ENCODE results near the gene SLC38A1. TPM values are rescaled to one million over a fixed set of nuclear protein-coding genes. Genes with fewer than 3 reads are reported as not detected.
A peak's percentile ranks its signal among the peaks of the same experiment; 100 is the strongest.

The SLC38A1 gene
- total and polyA plus RNA-seq, 2 experiments from 2014 or later: 114 to 234 TPM

GRCh38 chr12:46158501-46158900, 110.3 kb downstream of the SLC38A1 start:
- Mint-ChIP-seq H3K4me1 (peaks cover 3% of the 10 kb centered on the region; the same call in 2 of the 3 replicates), H3K27ac (no peak overlapping the region)
- no peak for ATAC-seq

More at GRCh38 chr12:46158501-46158900, 110.3 kb downstream of the SLC38A1 start:
- peaks cover 3% of the 10 kb centered on the region; the same call in 2 of the 3 replicates for H3K9me3 Mint-ChIP-seq
- no peak overlapping the region for H3K4me2 ChIP-seq
- peak overlapping the region; percentile 14; the same call in 1 of the 2 replicates for H2AFZ ChIP-seq
- H3K4me1 ChIP-seq (ENCODE audit: insufficient read depth): no peaks in the 10 kb centered on the region
- H3K79me2 ChIP-seq (replicated peaks; ENCODE audit: insufficient read depth): no peaks in the 10 kb centered on the region
- no peak for DNase-seq (ENCODE audit: low spot score)
- no peaks in the 10 kb centered on the region for H3K36me3 Mint-ChIP-seq (ENCODE audit: low read depth)
- no peaks in the 10 kb centered on the region for H3K36me3 ChIP-seq (ENCODE audit: insufficient read depth)
- H3K4me3 Mint-ChIP-seq: no peak overlapping the region
- H3K27me3 ChIP-seq (ENCODE audit: insufficient read depth): no peaks in the 10 kb centered on the region
- H3F3A ChIP-seq (replicated peaks; ENCODE audit: low read depth): no peaks in the 10 kb centered on the region
- H3K27me3 Mint-ChIP-seq (ENCODE audit: insufficient read depth, low read depth, poor library complexity): no peaks in the 10 kb centered on the region
- no peaks in the 10 kb centered on the region for H3K9me2 ChIP-seq (ENCODE audit: insufficient read depth)
- H4K20me1 ChIP-seq (replicated peaks; ENCODE audit: insufficient read depth): no peaks in the 10 kb centered on the region
- no peak overlapping the region for H3K27ac ChIP-seq (ENCODE audit: low read depth)
- TF ChIP-seq, protein P1, sequence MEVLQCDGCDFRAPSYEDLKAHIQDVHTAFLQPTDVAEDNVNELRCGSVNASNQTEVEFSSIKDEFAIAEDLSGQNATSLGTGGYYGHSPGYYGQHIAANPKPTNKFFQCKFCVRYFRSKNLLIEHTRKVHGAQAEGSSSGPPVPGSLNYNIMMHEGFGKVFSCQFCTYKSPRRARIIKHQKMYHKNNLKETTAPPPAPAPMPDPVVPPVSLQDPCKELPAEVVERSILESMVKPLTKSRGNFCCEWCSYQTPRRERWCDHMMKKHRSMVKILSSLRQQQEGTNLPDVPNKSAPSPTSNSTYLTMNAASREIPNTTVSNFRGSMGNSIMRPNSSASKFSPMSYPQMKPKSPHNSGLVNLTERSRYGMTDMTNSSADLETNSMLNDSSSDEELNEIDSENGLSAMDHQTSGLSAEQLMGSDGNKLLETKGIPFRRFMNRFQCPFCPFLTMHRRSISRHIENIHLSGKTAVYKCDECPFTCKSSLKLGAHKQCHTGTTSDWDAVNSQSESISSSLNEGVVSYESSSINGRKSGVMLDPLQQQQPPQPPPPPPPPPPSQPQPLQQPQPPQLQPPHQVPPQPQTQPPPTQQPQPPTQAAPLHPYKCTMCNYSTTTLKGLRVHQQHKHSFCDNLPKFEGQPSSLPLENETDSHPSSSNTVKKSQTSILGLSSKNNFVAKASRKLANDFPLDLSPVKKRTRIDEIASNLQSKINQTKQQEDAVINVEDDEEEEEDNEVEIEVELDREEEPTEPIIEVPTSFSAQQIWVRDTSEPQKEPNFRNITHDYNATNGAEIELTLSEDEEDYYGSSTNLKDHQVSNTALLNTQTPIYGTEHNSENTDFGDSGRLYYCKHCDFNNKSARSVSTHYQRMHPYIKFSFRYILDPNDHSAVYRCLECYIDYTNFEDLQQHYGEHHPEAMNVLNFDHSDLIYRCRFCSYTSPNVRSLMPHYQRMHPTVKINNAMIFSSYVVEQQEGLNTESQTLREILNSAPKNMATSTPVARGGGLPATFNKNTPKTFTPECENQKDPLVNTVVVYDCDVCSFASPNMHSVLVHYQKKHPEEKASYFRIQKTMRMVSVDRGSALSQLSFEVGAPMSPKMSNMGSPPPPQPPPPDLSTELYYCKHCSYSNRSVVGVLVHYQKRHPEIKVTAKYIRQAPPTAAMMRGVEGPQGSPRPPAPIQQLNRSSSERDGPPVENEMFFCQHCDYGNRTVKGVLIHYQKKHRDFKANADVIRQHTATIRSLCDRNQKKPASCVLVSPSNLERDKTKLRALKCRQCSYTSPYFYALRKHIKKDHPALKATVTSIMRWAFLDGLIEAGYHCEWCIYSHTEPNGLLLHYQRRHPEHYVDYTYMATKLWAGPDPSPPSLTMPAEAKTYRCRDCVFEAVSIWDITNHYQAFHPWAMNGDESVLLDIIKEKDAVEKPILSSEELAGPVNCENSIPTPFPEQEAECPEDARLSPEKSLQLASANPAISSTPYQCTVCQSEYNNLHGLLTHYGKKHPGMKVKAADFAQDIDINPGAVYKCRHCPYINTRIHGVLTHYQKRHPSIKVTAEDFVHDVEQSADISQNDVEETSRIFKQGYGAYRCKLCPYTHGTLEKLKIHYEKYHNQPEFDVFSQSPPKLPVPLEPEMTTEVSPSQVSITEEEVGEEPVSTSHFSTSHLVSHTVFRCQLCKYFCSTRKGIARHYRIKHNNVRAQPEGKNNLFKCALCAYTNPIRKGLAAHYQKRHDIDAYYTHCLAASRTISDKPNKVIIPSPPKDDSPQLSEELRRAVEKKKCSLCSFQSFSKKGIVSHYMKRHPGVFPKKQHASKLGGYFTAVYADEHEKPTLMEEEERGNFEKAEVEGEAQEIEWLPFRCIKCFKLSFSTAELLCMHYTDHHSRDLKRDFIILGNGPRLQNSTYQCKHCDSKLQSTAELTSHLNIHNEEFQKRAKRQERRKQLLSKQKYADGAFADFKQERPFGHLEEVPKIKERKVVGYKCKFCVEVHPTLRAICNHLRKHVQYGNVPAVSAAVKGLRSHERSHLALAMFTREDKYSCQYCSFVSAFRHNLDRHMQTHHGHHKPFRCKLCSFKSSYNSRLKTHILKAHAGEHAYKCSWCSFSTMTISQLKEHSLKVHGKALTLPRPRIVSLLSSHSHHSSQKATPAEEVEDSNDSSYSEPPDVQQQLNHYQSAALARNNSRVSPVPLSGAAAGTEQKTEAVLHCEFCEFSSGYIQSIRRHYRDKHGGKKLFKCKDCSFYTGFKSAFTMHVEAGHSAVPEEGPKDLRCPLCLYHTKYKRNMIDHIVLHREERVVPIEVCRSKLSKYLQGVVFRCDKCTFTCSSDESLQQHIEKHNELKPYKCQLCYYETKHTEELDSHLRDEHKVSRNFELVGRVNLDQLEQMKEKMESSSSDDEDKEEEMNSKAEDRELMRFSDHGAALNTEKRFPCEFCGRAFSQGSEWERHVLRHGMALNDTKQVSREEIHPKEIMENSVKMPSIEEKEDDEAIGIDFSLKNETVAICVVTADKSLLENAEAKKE (CRISPR knock-in tag; IDR thresholded peaks at IDR 0.05): no peak
- TF ChIP-seq NANOG (IDR thresholded peaks at IDR 0.05; ENCODE audit: borderline replicate concordance) (no peak), JUNB (IDR thresholded peaks at IDR 0.05; ENCODE audit: unreplicated experiment) (no peak), ZNF114 (CRISPR knock-in tag; IDR thresholded peaks at IDR 0.05) (no peak), POLR2AphosphoS5 (IDR thresholded peaks at IDR 0.05; ENCODE audit: low read depth) (no peak), EZH2phosphoT487 (IDR thresholded peaks at IDR 0.05; ENCODE audit: unreplicated experiment) (no peak)
- TF ChIP-seq, protein P2, sequence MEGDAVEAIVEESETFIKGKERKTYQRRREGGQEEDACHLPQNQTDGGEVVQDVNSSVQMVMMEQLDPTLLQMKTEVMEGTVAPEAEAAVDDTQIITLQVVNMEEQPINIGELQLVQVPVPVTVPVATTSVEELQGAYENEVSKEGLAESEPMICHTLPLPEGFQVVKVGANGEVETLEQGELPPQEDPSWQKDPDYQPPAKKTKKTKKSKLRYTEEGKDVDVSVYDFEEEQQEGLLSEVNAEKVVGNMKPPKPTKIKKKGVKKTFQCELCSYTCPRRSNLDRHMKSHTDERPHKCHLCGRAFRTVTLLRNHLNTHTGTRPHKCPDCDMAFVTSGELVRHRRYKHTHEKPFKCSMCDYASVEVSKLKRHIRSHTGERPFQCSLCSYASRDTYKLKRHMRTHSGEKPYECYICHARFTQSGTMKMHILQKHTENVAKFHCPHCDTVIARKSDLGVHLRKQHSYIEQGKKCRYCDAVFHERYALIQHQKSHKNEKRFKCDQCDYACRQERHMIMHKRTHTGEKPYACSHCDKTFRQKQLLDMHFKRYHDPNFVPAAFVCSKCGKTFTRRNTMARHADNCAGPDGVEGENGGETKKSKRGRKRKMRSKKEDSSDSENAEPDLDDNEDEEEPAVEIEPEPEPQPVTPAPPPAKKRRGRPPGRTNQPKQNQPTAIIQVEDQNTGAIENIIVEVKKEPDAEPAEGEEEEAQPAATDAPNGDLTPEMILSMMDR (conservative IDR thresholded peaks at IDR 0.05; ENCODE audit: low read depth in 2 of 2): no peak
- H3K4me3 ChIP-seq: no peak overlapping the region

Data from GM23338 (cell line).